MG63 (cell line): ENCODE data around the gene RASIP1. TPM values are rescaled to one million over a fixed set of nuclear protein-coding genes. Genes with fewer than 3 reads are reported as not detected.
"Not testable (repeated sequence)": the region's sequence is repeated elsewhere in the genome, so short reads cannot be mapped to it uniquely, and the experiment has no call there.

Experiments
- DNase-seq: peaks from one replicate; pipeline ENCODE4 v3.0.0-alpha.2; 2020
- H3K27me3 ChIP-seq: fragments of 250-450 bp; sonication (Bioruptor Pico); 2 replicates; pipeline ENCODE4 v1.5.1; 2020; ENCODE audit warnings: mild to moderate bottlenecking, moderate library complexity
- H3K36me3 ChIP-seq: fragments of 250-450 bp; sonication (Bioruptor Pico); 2 replicates; pipeline ENCODE4 v1.5.1; 2020; ENCODE audit warnings: mild to moderate bottlenecking, moderate library complexity
- H3K4me3 ChIP-seq: fragments of 250-450 bp; sonication (Bioruptor Pico); 2 replicates; pipeline ENCODE4 v1.5.1; 2020; ENCODE audit warnings: mild to moderate bottlenecking, moderate library complexity
- H3K9me3 ChIP-seq: fragments of 250-450 bp; sonication (Bioruptor Pico); 2 replicates; pipeline ENCODE4 v1.5.1; 2020; ENCODE audit warnings: mild to moderate bottlenecking, moderate library complexity
- total RNA-seq: library from RNA; depleted of rRNA; stranded (reverse); fragments of >200 nt; shearing (Covaris generic); gene quantifications from 2 replicates; pipeline ENCODE4 v1.2.3, GENCODE V29; 2014; ENCODE audit warnings: low replicate concordance

The RASIP1 gene
- total RNA-seq, 1 experiment from 2014 or later = 0.72 TPM

- Histone ChIP-seq H3K9me3 (no peaks in the 10 kb centered on the region), H3K36me3 (no peaks in the 10 kb centered on the region), H3K4me3 (peak overlapping the region; percentile 62), H3K27me3 (no peaks in the 10 kb centered on the region)
- no peak for DNase-seq
These were observed 20.2 kb downstream of the RASIP1 start for GRCh38 chr19:48720251-48720612.

GRCh38 chr19:48719263-48720171 is 20.9 kb downstream of the RASIP1 start, which contains the start of gene MAMSTR:
MAMSTR (minus strand) TSS chr19:48719725; CDS start chr19:48719031, 694 bp downstream.
- Histone ChIP-seq H3K9me3 (no peaks in the 10 kb centered on the region), H3K4me3 (peak within 1 kb of the TSS; percentile 62), H3K36me3 (no peaks in the 10 kb centered on the region), H3K27me3 (no peaks in the 10 kb centered on the region)
- DNase-seq = no peak

- Histone ChIP-seq H3K36me3 (no peaks in the 10 kb centered on the region), H3K9me3 (no peaks in the 10 kb centered on the region), H3K27me3 (no peaks in the 10 kb centered on the region), H3K4me3 (no peak overlapping the region)
- no peak for DNase-seq
These were observed 21.6 kb downstream of the RASIP1 start for GRCh38 chr19:48718711-48719231.

- DNase-seq, H3K9me3 ChIP-seq, H3K27me3 ChIP-seq, H3K4me3 ChIP-seq, H3K36me3 ChIP-seq: not testable (repeated sequence)
These were observed 22.3 kb downstream of the RASIP1 start for GRCh38 chr19:48718106-48718505.

GRCh38 chr19:48716562-48717291 is 23.7 kb downstream of the RASIP1 start:
- H3K4me3 ChIP-seq = peak overlapping the region; percentile 12
- DNase-seq = peak; percentile 91

GRCh38 chr19:48715681-48716171 is 24.7 kb downstream of the RASIP1 start:
- Histone ChIP-seq H3K4me3 (no peak overlapping the region), H3K9me3 (no peaks in the 10 kb centered on the region), H3K27me3 (no peaks in the 10 kb centered on the region), H3K36me3 (no peaks in the 10 kb centered on the region)
- no peak for DNase-seq

More at GRCh38 chr19:48716562-48717291, 23.7 kb downstream of the RASIP1 start:
- H3K36me3 ChIP-seq = no peaks in the 10 kb centered on the region
- no peaks in the 10 kb centered on the region for H3K9me3 ChIP-seq
- H3K27me3 ChIP-seq = no peaks in the 10 kb centered on the region

GRCh38 chr19:48714759-48715675 is 25.4 kb downstream of the RASIP1 start:
- no peak for DNase-seq
- peak overlapping the region; percentile 56 for H3K4me3 ChIP-seq
- no peaks in the 10 kb centered on the region for H3K36me3 ChIP-seq
- no peaks in the 10 kb centered on the region for H3K9me3 ChIP-seq
- no peaks in the 10 kb centered on the region for H3K27me3 ChIP-seq

GRCh38 chr19:48713864-48714755 is 26.3 kb downstream of the RASIP1 start:
- Histone ChIP-seq H3K4me3 (peak overlapping the region; percentile 64), H3K27me3 (no peaks in the 10 kb centered on the region), H3K9me3 (no peaks in the 10 kb centered on the region), H3K36me3 (no peaks in the 10 kb centered on the region)
- peak; percentile 99 for DNase-seq

GRCh38 chr19:48713041-48713863 is 27.2 kb downstream of the RASIP1 start:
- no peak for DNase-seq
- no peaks in the 10 kb centered on the region for H3K36me3 ChIP-seq
- no peaks in the 10 kb centered on the region for H3K27me3 ChIP-seq
- peak overlapping the region; percentile 64 for H3K4me3 ChIP-seq
- H3K9me3 ChIP-seq = no peaks in the 10 kb centered on the region

- Histone ChIP-seq H3K36me3 (no peaks in the 10 kb centered on the region), H3K4me3 (no peak overlapping the region), H3K27me3 (no peaks in the 10 kb centered on the region), H3K9me3 (no peaks in the 10 kb centered on the region)
- DNase-seq = no peak
These were observed 29.2 kb downstream of the RASIP1 start for GRCh38 chr19:48711106-48711662.

- no peak for DNase-seq
- no peak overlapping the region for H3K4me3 ChIP-seq
- no peaks in the 10 kb centered on the region for H3K36me3 ChIP-seq
- no peaks in the 10 kb centered on the region for H3K9me3 ChIP-seq
- H3K27me3 ChIP-seq = no peaks in the 10 kb centered on the region
These were observed 31.9 kb downstream of the RASIP1 start for GRCh38 chr19:48708471-48708870.

- Histone ChIP-seq H3K27me3 (no peaks in the 10 kb centered on the region), H3K9me3 (no peaks in the 10 kb centered on the region), H3K4me3 (no peak overlapping the region), H3K36me3 (no peaks in the 10 kb centered on the region)
- DNase-seq = no peak
These were observed 35.0 kb downstream of the RASIP1 start for GRCh38 chr19:48705431-48705830.

- Histone ChIP-seq H3K9me3 (0 out of 2 replicates have a peak, but pooled peaks cover 2% of the 10 kb centered on the region), H3K36me3 (no peaks in the 10 kb centered on the region), H3K27me3 (no peaks in the 10 kb centered on the region), H3K4me3 (no peak overlapping the region)
- no peak for DNase-seq
These were observed 37.1 kb downstream of the RASIP1 start for GRCh38 chr19:48703316-48703715.

- Histone ChIP-seq H3K36me3 (no peaks in the 10 kb centered on the region), H3K9me3 (0 out of 2 replicates have a peak, but pooled peaks cover 2% of the 10 kb centered on the region), H3K27me3 (no peaks in the 10 kb centered on the region), H3K4me3 (no peak overlapping the region)
- no peak for DNase-seq
These were observed 37.7 kb downstream of the RASIP1 start for GRCh38 chr19:48702701-48703100.
